Smooth muscle cell (in vitro differentiated cells): ENCODE results near the gene FOXP4. TPM values are rescaled to one million over a fixed set of nuclear protein-coding genes. Genes with fewer than 3 reads are reported as not detected.

Experiments used
- DNase-seq: peaks from one replicate; lab custom pipeline; 2025; ENCODE audit not compliant: unreplicated experiment; lab: John Stamatoyannopoulos, UW
- H2AFZ ChIP-seq: fragments of 200-600 bp; sonication (generic); 2 replicates; pipeline ENCODE4 v1.6.0; 2016; ENCODE audit warnings: antibody characterized with exemption, low read depth, mild to moderate bottlenecking
- H3F3A ChIP-seq: fragments of 200-600 bp; sonication (generic); 2 replicates; pipeline ENCODE4 v1.6.0; 2017; ENCODE audit warnings: antibody characterized with exemption, low read depth
- H3K27ac ChIP-seq: fragments of 200-600 bp; sonication (generic); 2 replicates; pipeline ENCODE4 v1.5.1; 2016; ENCODE audit warnings: low read depth, mild to moderate bottlenecking
- H3K27me3 ChIP-seq: fragments of 200-600 bp; sonication (generic); 2 replicates; pipeline ENCODE4 v1.6.1; 2016; ENCODE audit warnings: low read depth, mild to moderate bottlenecking
- H3K36me3 ChIP-seq: fragments of 200-600 bp; sonication (generic); 2 replicates; pipeline ENCODE4 v1.5.1; 2016; ENCODE audit warnings: low read depth
- H3K4me1 ChIP-seq: fragments of 200-600 bp; sonication (generic); 2 replicates; pipeline ENCODE4 v1.5.1; 2016; ENCODE audit warnings: low read depth
- H3K4me2 ChIP-seq: fragments of 200-600 bp; sonication (generic); 2 replicates; pipeline ENCODE4 v1.6.0; 2016; ENCODE audit warnings: mild to moderate bottlenecking
- H3K4me3 ChIP-seq: fragments of 200-600 bp; sonication (generic); 2 replicates; pipeline ENCODE4 v1.5.1; 2016; ENCODE audit warnings: mild to moderate bottlenecking
- H3K79me2 ChIP-seq: fragments of 200-600 bp; sonication (generic); 2 replicates; pipeline ENCODE4 v1.6.0; 2016; ENCODE audit warnings: low read depth, mild to moderate bottlenecking
- H3K9ac ChIP-seq: fragments of 200-600 bp; sonication (generic); 2 replicates; pipeline ENCODE4 v1.6.0; 2016; ENCODE audit warnings: low read depth
- H3K9me3 ChIP-seq: fragments of 200-600 bp; sonication (generic); replicated peaks from 2 replicates; pipeline ENCODE4 v1.5.1; 2016; ENCODE audit warnings: low read depth
- H4K20me1 ChIP-seq: fragments of 200-600 bp; sonication (generic); 2 replicates; pipeline ENCODE4 v1.6.0; 2016; ENCODE audit warnings: low read depth
- WGBS: methylation state at CpG from one replicate; pipeline ENCODE4 v1.1.7; 2016; ENCODE audit warnings: low lambda C conversion rate; 5-methylcytosine and 5-hydroxymethylcytosine counted together
- polyA plus RNA-seq: library from polyadenylated mRNA; unstranded; fragments of >200 nt; fragmentation: Nextera tagmentation; extraction: Ambion mirVana; gene quantifications from 2 replicates; pipeline ENCODE4 v1.2.1, GENCODE V29; 2016
- total RNA-seq: library from RNA; depleted of rRNA; stranded (reverse); fragments of >200 nt; gene quantifications from 2 replicates; pipeline ENCODE4 v1.2.3, GENCODE V29; 2014
- TF ChIP-seq, protein P1 (sequence below): fragments of 200-600 bp; sonication (generic); IDR thresholded peaks from 2 replicates; pipeline ENCODE4 v1.5.1; 2017; ENCODE audit warnings: borderline replicate concordance, mild to moderate bottlenecking, antibody characterized with exemption; ENCODE audit not compliant: insufficient read depth, poor library complexity, severe bottlenecking

The FOXP4 gene
- total and polyA plus RNA-seq, 2 experiments from 2014 or later, result 5.3 to 31.9 TPM

DNA sequence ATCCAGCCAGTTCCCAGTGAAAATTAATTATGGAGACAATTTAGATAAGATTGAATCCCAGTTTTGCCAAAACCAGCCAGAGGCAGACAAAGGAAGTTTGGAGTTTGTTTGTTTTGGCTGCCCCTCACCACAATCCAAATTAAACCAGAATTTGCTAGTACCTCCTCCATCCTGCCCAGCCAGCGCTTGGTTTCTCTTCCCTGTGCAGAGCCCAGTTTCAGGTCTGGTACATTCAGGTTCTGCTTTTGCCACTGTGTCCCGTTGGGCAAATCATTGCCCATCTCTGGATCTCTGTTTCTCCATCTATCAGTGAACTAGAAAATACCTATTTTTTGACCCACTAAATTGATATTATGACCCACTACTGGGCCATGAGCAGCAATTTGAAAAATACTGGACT, 26.4 kb downstream of the FOXP4 start:
- peaks cover 35% of the 10 kb centered on the region for H4K20me1 ChIP-seq
- DNase-seq, result no peak
- WGBS, result 96% methylated on average over 2 of the region's 2 CpGs

DNA sequence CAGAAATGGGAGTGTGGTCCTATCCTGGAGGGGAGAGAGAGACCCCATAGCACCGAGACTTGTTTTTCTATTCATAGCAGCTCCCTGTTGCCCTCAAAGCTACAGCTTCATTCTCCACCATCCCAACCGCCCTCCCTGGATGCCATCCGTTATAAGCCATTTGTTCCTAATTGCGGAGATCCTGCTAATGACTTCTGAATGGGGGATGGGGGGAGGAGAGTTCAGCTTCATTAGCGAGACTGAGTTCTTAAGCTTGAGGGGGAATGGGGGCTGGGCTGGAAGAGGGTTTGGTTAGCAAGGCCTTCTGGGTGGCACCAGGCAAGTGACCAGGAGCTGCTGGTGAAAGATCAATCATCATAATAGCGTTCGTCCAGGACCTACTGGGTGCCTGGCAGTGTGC, 27.1 kb downstream of the FOXP4 start:
- peaks cover 6% of the 10 kb centered on the region for H3K79me2 ChIP-seq
- no peak overlapping the region for H3K9ac ChIP-seq
- H3K4me2 ChIP-seq, result no peak overlapping the region
- H3K36me3 ChIP-seq, result no peaks in the 10 kb centered on the region
- peaks cover 73% of the 10 kb centered on the region for H3K4me1 ChIP-seq
- DNase-seq, result no peak
- TF ChIP-seq, protein P1, sequence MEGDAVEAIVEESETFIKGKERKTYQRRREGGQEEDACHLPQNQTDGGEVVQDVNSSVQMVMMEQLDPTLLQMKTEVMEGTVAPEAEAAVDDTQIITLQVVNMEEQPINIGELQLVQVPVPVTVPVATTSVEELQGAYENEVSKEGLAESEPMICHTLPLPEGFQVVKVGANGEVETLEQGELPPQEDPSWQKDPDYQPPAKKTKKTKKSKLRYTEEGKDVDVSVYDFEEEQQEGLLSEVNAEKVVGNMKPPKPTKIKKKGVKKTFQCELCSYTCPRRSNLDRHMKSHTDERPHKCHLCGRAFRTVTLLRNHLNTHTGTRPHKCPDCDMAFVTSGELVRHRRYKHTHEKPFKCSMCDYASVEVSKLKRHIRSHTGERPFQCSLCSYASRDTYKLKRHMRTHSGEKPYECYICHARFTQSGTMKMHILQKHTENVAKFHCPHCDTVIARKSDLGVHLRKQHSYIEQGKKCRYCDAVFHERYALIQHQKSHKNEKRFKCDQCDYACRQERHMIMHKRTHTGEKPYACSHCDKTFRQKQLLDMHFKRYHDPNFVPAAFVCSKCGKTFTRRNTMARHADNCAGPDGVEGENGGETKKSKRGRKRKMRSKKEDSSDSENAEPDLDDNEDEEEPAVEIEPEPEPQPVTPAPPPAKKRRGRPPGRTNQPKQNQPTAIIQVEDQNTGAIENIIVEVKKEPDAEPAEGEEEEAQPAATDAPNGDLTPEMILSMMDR, result no peak
- no peaks in the 10 kb centered on the region for H3K9me3 ChIP-seq
- WGBS, result 89% methylated on average over 7 of the region's 7 CpGs
- H3F3A ChIP-seq, result peaks cover 4% of the 10 kb centered on the region
- H3K4me3 ChIP-seq, result no peak overlapping the region
- H4K20me1 ChIP-seq, result peaks cover 30% of the 10 kb centered on the region
- no peak overlapping the region for H2AFZ ChIP-seq
- no peak overlapping the region for H3K27ac ChIP-seq
- no peaks in the 10 kb centered on the region for H3K27me3 ChIP-seq

More for the DNA sequence above, 26.4 kb downstream of the FOXP4 start:
- H3K4me3 ChIP-seq, result no peak overlapping the region
- peaks cover 8% of the 10 kb centered on the region for H3F3A ChIP-seq
- H2AFZ ChIP-seq, result no peak overlapping the region
- no peaks in the 10 kb centered on the region for H3K36me3 ChIP-seq
- peaks cover 6% of the 10 kb centered on the region for H3K79me2 ChIP-seq
- peaks cover 71% of the 10 kb centered on the region for H3K4me1 ChIP-seq
- H3K9ac ChIP-seq, result no peak overlapping the region
- no peak overlapping the region for H3K4me2 ChIP-seq
- H3K27me3 ChIP-seq, result no peaks in the 10 kb centered on the region
- no peak overlapping the region for H3K27ac ChIP-seq
- TF ChIP-seq, protein P1, result no peak
- no peaks in the 10 kb centered on the region for H3K9me3 ChIP-seq

DNA sequence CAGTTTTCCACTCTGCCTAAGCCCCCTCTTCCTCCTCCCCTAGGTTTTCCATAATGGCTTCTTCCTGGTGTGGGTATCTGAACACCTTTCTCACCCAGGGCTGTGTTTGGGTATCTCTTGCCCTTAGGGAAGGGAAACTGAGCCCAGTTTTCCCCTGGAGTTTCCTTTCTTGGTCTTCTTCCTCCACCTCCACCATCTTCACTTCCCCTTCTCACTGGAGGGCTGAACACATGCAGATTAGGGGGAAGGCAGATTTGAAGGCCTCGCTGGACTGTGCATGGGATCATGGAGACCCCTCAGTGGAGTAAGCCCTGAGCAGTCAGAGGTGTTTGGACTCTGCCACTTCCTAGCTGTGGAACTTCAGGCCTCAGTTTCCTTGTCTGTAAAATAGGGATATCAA, 27.8 kb downstream of the FOXP4 start:
- Histone ChIP-seq H3K4me2 (no peak overlapping the region), H3K4me3 (no peak overlapping the region), H3K27me3 (no peaks in the 10 kb centered on the region), H4K20me1 (peaks cover 23% of the 10 kb centered on the region), H3K36me3 (no peaks in the 10 kb centered on the region), H3K4me1 (peaks cover 71% of the 10 kb centered on the region), H3K9ac (no peak overlapping the region), H3F3A (peaks cover 8% of the 10 kb centered on the region), H3K9me3 (no peaks in the 10 kb centered on the region), H3K79me2 (peaks cover 6% of the 10 kb centered on the region), H2AFZ (no peak overlapping the region), H3K27ac (no peak overlapping the region)
- DNase-seq, result no peak
- TF ChIP-seq, protein P1, result no peak
- 88% methylated on average over 1 of the region's 1 CpG for WGBS

DNA sequence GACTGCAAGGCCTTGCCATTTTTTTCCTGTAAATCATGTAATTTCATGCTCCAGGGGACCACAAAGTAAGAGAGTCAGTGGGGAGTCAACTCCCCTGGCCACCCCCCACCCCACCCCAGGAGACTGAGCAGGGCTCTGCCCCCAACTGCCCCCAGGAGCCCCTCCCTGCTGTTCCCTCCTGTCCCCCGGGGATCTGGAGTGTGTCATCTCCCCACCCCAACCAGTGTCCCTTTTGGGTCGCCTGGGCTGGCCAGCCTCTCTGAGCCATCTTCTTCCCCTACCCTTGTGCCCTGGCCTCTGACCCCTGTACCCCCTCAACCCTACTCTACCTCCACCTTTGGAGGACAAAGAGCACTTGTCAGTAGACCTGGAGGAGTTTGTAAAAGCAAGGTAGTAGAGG, 29.4 kb downstream of the FOXP4 start:
- H2AFZ ChIP-seq, result no peak overlapping the region
- H3F3A ChIP-seq, result peaks cover 18% of the 10 kb centered on the region
- H3K4me2 ChIP-seq, result no peak overlapping the region
- no peaks in the 10 kb centered on the region for H3K36me3 ChIP-seq
- WGBS, result 67% methylated on average over 1 of the region's 2 CpGs
- TF ChIP-seq, protein P1, result no peak
- DNase-seq, result no peak
- H3K79me2 ChIP-seq, result peaks cover 6% of the 10 kb centered on the region
- H4K20me1 ChIP-seq, result peaks cover 12% of the 10 kb centered on the region
- no peak overlapping the region for H3K9ac ChIP-seq
- H3K4me3 ChIP-seq, result no peak overlapping the region
- peaks cover 67% of the 10 kb centered on the region for H3K4me1 ChIP-seq
- no peaks in the 10 kb centered on the region for H3K9me3 ChIP-seq
- H3K27me3 ChIP-seq, result no peaks in the 10 kb centered on the region
- no peak overlapping the region for H3K27ac ChIP-seq
